ENCODE data around the gene ROGDI.
A peak's percentile ranks its signal among the peaks of the same experiment; 100 is the strongest.

ROGDI gene

GRCh38 chr16:4767872-4768548 is 34.4 kb downstream of the ROGDI start:
- DNase-seq (ENCODE audit: low read depth, low spot score), result no peak

GRCh38 chr16:4766875-4767628 is 35.4 kb downstream of the ROGDI start, which contains the start of gene ZNF500:
ZNF500 (minus strand) TSS chr16:4767162; CDS start chr16:4765978, 1,184 bp downstream.
- DNase-seq (ENCODE audit: low read depth, low spot score), result peak; percentile 98

GRCh38 chr16:4765511-4766474 is 36.6 kb downstream of the ROGDI start:
- no peak for DNase-seq (ENCODE audit: low read depth, low spot score)

GRCh38 chr16:4763791-4764190 is 38.6 kb downstream of the ROGDI start:
- DNase-seq (ENCODE audit: low read depth, low spot score), result no peak

- no peak for DNase-seq (ENCODE audit: low read depth, low spot score)
Observed at GRCh38 chr16:4762205-4762604, 40.2 kb downstream of the ROGDI start.

- no peak for DNase-seq (ENCODE audit: low read depth, low spot score)
Observed at GRCh38 chr16:4760221-4760910, 42.1 kb downstream of the ROGDI start.

- no peak for DNase-seq (ENCODE audit: low read depth, low spot score)
Observed at GRCh38 chr16:4755687-4756086, 46.7 kb downstream of the ROGDI start.

- DNase-seq (ENCODE audit: low read depth, low spot score), result no peak
Observed at GRCh38 chr16:4754865-4755264, 47.6 kb downstream of the ROGDI start.

- DNase-seq (ENCODE audit: low read depth, low spot score), result no peak
Observed at GRCh38 chr16:4753227-4753626, 49.2 kb downstream of the ROGDI start.

- no peak for DNase-seq (ENCODE audit: low read depth, low spot score)
Observed at GRCh38 chr16:4752351-4753100, 49.9 kb downstream of the ROGDI start.

GRCh38 chr16:4750896-4751295 is 51.5 kb downstream of the ROGDI start:
- no peak for DNase-seq (ENCODE audit: low read depth, low spot score)

- no peak for DNase-seq (ENCODE audit: low read depth, low spot score)
Observed at GRCh38 chr16:4749700-4750257, 52.7 kb downstream of the ROGDI start.

- DNase-seq (ENCODE audit: low read depth, low spot score), result no peak
Observed at GRCh38 chr16:4748682-4749411, 53.6 kb downstream of the ROGDI start.

GRCh38 chr16:4747906-4748681 is 54.3 kb downstream of the ROGDI start:
- DNase-seq (ENCODE audit: low read depth, low spot score), result no peak

GRCh38 chr16:4746991-4747574 is 55.4 kb downstream of the ROGDI start:
- no peak for DNase-seq (ENCODE audit: low read depth, low spot score)
